ENCODE results near the gene MAP3K4. TPM values are rescaled to one million over a fixed set of nuclear protein-coding genes. Genes with fewer than 3 reads are reported as not detected.
A peak's percentile ranks its signal among the peaks of the same experiment; 100 is the strongest.

The MAP3K4 gene
- total RNA-seq, 1 donor from 2014 or later, result 84.3 TPM

DNA sequence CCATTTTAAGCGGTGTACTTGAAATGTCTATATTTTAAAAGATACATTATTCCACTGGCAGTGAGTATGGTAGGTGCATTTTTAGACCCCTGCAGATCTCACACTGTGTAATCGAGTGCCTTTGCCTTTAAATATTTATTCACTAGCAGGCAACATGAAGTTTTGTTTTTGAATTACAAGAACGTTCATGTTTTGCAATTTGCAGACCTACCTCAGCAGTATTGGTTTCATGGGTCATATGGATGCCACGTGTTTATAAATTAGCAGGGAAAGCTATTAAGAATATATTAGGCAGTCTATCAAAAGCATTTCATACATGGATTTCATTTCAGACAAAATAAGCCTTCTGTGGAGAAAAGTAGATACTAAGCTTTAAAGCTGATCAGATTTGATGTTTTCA lies 7.2 kb downstream of the MAP3K4 start:
- DNase-seq (ENCODE audit: low read depth, low spot score), result no peak
- peaks cover 38% of the 10 kb centered on the region for H3K4me1 Mint-ChIP-seq

GRCh38 chr6:160999516-160999915 lies 7.9 kb downstream of the MAP3K4 start:
- no peak for DNase-seq (ENCODE audit: low read depth, low spot score)
- peak overlapping the region; percentile 39 for H3K27ac Mint-ChIP-seq (ENCODE audit: unreplicated experiment)
- no peaks in the 10 kb centered on the region for H3K36me3 Mint-ChIP-seq (ENCODE audit: low read depth)
- no peak overlapping the region for H3K4me3 Mint-ChIP-seq
- TF ChIP-seq CTCF (conservative IDR thresholded peaks at IDR 0.05), result no peak
- peaks cover 30% of the 10 kb centered on the region for H3K4me1 Mint-ChIP-seq
- no peaks in the 10 kb centered on the region for H3K9me3 Mint-ChIP-seq
- H3K27me3 Mint-ChIP-seq (ENCODE audit: low read depth), result no peaks in the 10 kb centered on the region

More for the DNA sequence above, 7.2 kb downstream of the MAP3K4 start:
- no peak for TF ChIP-seq CTCF (conservative IDR thresholded peaks at IDR 0.05)
- Mint-ChIP-seq H3K9me3 (no peaks in the 10 kb centered on the region), H3K27ac (ENCODE audit: unreplicated experiment) (no peak overlapping the region), H3K4me3 (no peak overlapping the region), H3K36me3 (ENCODE audit: low read depth) (no peaks in the 10 kb centered on the region), H3K27me3 (ENCODE audit: low read depth) (no peaks in the 10 kb centered on the region)

- H3K4me1 Mint-ChIP-seq, result peaks cover 22% of the 10 kb centered on the region
- no peaks in the 10 kb centered on the region for H3K36me3 Mint-ChIP-seq (ENCODE audit: low read depth)
- no peak for TF ChIP-seq CTCF (conservative IDR thresholded peaks at IDR 0.05)
- DNase-seq (ENCODE audit: low read depth, low spot score), result no peak
- no peak overlapping the region for H3K4me3 Mint-ChIP-seq
- H3K27ac Mint-ChIP-seq (ENCODE audit: unreplicated experiment), result no peak overlapping the region
- no peaks in the 10 kb centered on the region for H3K27me3 Mint-ChIP-seq (ENCODE audit: low read depth)
- H3K9me3 Mint-ChIP-seq, result no peaks in the 10 kb centered on the region
These were observed 9.1 kb downstream of the MAP3K4 start for GRCh38 chr6:161000632-161001031.

- no peaks in the 10 kb centered on the region for H3K36me3 Mint-ChIP-seq (ENCODE audit: low read depth)
- no peak for DNase-seq (ENCODE audit: low read depth, low spot score)
- no peak overlapping the region for H3K27ac Mint-ChIP-seq (ENCODE audit: unreplicated experiment)
- H3K9me3 Mint-ChIP-seq, result no peaks in the 10 kb centered on the region
- H3K4me1 Mint-ChIP-seq, result peaks cover 16% of the 10 kb centered on the region
- no peak overlapping the region for H3K4me3 Mint-ChIP-seq
- H3K27me3 Mint-ChIP-seq (ENCODE audit: low read depth), result no peaks in the 10 kb centered on the region
- no peak for TF ChIP-seq CTCF (conservative IDR thresholded peaks at IDR 0.05)
These were observed 9.9 kb downstream of the MAP3K4 start for GRCh38 chr6:161001421-161001820.

- Mint-ChIP-seq H3K27ac (ENCODE audit: unreplicated experiment) (no peak overlapping the region), H3K4me1 (peaks cover 14% of the 10 kb centered on the region), H3K36me3 (ENCODE audit: low read depth) (no peaks in the 10 kb centered on the region), H3K4me3 (no peak overlapping the region), H3K9me3 (no peaks in the 10 kb centered on the region), H3K27me3 (ENCODE audit: low read depth) (no peaks in the 10 kb centered on the region)
- DNase-seq (ENCODE audit: low read depth, low spot score), result no peak
- no peak for TF ChIP-seq CTCF (conservative IDR thresholded peaks at IDR 0.05)
These were observed 11.8 kb downstream of the MAP3K4 start for GRCh38 chr6:161003336-161003735.

- no peak for DNase-seq (ENCODE audit: low read depth, low spot score)
- H3K4me3 Mint-ChIP-seq, result no peak overlapping the region
- H3K36me3 Mint-ChIP-seq (ENCODE audit: low read depth), result peaks cover 7% of the 10 kb centered on the region
- H3K27me3 Mint-ChIP-seq (ENCODE audit: low read depth), result no peaks in the 10 kb centered on the region
- no peak for TF ChIP-seq CTCF (conservative IDR thresholded peaks at IDR 0.05)
- H3K4me1 Mint-ChIP-seq, result peaks cover 21% of the 10 kb centered on the region
- H3K9me3 Mint-ChIP-seq, result no peaks in the 10 kb centered on the region
- H3K27ac Mint-ChIP-seq (ENCODE audit: unreplicated experiment), result no peak overlapping the region
These were observed 16.7 kb downstream of the MAP3K4 start for GRCh38 chr6:161008245-161008644.

Data from neural crest cell (in vitro differentiated cells).